ENCODE data around the gene RBPJ. TPM values are rescaled to one million over a fixed set of nuclear protein-coding genes. Genes with fewer than 3 reads are reported as not detected.

Gene RBPJ
- polyA plus RNA-seq, 1 donor from 2014 or later = 89.8 TPM

DNA sequence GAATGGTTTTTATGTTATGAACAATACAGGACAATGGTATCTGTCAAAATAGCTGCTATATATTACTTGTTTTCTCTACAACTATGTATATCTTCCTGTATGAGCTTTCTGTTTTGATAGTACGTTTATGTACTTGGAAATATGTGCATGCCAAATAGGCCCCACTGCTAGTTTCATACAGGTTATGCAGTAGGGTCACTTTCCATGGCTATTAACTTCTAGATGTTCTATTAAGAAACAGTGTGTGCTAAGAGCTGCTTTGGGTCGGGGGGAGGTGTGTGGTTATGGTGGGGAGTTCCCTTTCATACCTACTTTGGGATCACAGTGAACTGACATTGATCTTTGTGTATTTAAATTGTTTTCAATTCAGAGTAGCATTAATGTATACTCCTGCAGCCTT lies 30.9 kb downstream of the RBPJ start:
- no peaks in the 10 kb centered on the region for H3K9me2 ChIP-seq (ENCODE audit: insufficient read depth, low read length)
- no peaks in the 10 kb centered on the region for H3K36me3 ChIP-seq (ENCODE audit: insufficient read depth, low read length)
- H3K4me3 ChIP-seq (ENCODE audit: low read length) = no peak overlapping the region
- TF ChIP-seq EP300 (conservative IDR thresholded peaks at IDR 0.05; ENCODE audit: poor library complexity, severe bottlenecking) (no peak), MXI1 (conservative IDR thresholded peaks at IDR 0.05; ENCODE audit: poor library complexity, severe bottlenecking) (no peak), TAF1 (IDR thresholded peaks at IDR 0.05; ENCODE audit: low read depth) (no peak), SMC3 (conservative IDR thresholded peaks at IDR 0.05; ENCODE audit: poor library complexity) (no peak)
- H2AFZ ChIP-seq (ENCODE audit: low read depth, low read length) = no peak overlapping the region
- no peak overlapping the region for H3K27ac ChIP-seq (ENCODE audit: low read length)
- peaks cover 93% of the 10 kb centered on the region for H3K79me2 ChIP-seq (replicated peaks; ENCODE audit: insufficient read depth, low read length)
- no peak overlapping the region for H3K9ac ChIP-seq (ENCODE audit: low read length)
- no peaks in the 10 kb centered on the region for H4K20me1 ChIP-seq (ENCODE audit: insufficient read depth)
- no peaks in the 10 kb centered on the region for H3F3A ChIP-seq (ENCODE audit: insufficient read depth, low read length, poor library complexity, severe bottlenecking)
- no peaks in the 10 kb centered on the region for H3K27me3 ChIP-seq (ENCODE audit: insufficient read depth, low read depth, low read length)
- H3K4me2 ChIP-seq (ENCODE audit: low read length) = no peak overlapping the region
- H3K9me3 ChIP-seq (ENCODE audit: low read length) = no peaks in the 10 kb centered on the region

DNA sequence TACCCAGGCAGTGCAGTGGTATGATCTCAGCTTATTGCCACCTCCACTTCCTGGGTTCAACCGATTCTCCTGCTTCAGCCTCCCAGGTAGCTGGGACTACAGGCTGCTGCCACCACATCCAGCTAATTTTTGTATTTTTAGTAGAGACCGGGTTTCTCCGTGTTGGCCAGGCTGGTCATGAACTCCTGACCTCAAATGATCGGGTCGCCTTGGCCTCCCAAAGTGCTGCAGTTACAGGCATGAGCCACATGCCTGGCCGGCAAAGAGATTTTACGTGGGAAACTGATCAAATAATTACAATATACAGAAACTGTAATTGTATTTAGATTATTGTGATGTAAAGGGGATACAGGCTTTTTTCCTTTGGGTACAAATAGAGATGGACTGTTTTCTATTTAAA lies 33.7 kb downstream of the RBPJ start:
- Histone ChIP-seq H4K20me1 (ENCODE audit: insufficient read depth) (no peaks in the 10 kb centered on the region), H2AFZ (ENCODE audit: low read depth, low read length) (no peak overlapping the region), H3K27ac (ENCODE audit: low read length) (no peak overlapping the region), H3F3A (ENCODE audit: insufficient read depth, low read length, poor library complexity, severe bottlenecking) (no peaks in the 10 kb centered on the region), H3K36me3 (ENCODE audit: insufficient read depth, low read length) (no peaks in the 10 kb centered on the region), H3K9me2 (ENCODE audit: insufficient read depth, low read length) (no peaks in the 10 kb centered on the region), H3K4me2 (ENCODE audit: low read length) (no peak overlapping the region), H3K27me3 (ENCODE audit: insufficient read depth, low read depth, low read length) (no peaks in the 10 kb centered on the region), H3K9me3 (ENCODE audit: low read length) (no peaks in the 10 kb centered on the region), H3K79me2 (replicated peaks; ENCODE audit: insufficient read depth, low read length) (peaks cover 94% of the 10 kb centered on the region), H3K4me3 (ENCODE audit: low read length) (no peak overlapping the region), H3K9ac (ENCODE audit: low read length) (no peak overlapping the region)
- TF ChIP-seq TAF1 (IDR thresholded peaks at IDR 0.05; ENCODE audit: low read depth) = no peak
- TF ChIP-seq, protein P1, sequence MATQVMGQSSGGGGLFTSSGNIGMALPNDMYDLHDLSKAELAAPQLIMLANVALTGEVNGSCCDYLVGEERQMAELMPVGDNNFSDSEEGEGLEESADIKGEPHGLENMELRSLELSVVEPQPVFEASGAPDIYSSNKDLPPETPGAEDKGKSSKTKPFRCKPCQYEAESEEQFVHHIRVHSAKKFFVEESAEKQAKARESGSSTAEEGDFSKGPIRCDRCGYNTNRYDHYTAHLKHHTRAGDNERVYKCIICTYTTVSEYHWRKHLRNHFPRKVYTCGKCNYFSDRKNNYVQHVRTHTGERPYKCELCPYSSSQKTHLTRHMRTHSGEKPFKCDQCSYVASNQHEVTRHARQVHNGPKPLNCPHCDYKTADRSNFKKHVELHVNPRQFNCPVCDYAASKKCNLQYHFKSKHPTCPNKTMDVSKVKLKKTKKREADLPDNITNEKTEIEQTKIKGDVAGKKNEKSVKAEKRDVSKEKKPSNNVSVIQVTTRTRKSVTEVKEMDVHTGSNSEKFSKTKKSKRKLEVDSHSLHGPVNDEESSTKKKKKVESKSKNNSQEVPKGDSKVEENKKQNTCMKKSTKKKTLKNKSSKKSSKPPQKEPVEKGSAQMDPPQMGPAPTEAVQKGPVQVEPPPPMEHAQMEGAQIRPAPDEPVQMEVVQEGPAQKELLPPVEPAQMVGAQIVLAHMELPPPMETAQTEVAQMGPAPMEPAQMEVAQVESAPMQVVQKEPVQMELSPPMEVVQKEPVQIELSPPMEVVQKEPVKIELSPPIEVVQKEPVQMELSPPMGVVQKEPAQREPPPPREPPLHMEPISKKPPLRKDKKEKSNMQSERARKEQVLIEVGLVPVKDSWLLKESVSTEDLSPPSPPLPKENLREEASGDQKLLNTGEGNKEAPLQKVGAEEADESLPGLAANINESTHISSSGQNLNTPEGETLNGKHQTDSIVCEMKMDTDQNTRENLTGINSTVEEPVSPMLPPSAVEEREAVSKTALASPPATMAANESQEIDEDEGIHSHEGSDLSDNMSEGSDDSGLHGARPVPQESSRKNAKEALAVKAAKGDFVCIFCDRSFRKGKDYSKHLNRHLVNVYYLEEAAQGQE (IDR thresholded peaks at IDR 0.05; ENCODE audit: borderline replicate concordance) = no peak
- TF ChIP-seq, protein P2, sequence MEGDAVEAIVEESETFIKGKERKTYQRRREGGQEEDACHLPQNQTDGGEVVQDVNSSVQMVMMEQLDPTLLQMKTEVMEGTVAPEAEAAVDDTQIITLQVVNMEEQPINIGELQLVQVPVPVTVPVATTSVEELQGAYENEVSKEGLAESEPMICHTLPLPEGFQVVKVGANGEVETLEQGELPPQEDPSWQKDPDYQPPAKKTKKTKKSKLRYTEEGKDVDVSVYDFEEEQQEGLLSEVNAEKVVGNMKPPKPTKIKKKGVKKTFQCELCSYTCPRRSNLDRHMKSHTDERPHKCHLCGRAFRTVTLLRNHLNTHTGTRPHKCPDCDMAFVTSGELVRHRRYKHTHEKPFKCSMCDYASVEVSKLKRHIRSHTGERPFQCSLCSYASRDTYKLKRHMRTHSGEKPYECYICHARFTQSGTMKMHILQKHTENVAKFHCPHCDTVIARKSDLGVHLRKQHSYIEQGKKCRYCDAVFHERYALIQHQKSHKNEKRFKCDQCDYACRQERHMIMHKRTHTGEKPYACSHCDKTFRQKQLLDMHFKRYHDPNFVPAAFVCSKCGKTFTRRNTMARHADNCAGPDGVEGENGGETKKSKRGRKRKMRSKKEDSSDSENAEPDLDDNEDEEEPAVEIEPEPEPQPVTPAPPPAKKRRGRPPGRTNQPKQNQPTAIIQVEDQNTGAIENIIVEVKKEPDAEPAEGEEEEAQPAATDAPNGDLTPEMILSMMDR (IDR thresholded peaks at IDR 0.05; ENCODE audit: poor library complexity, severe bottlenecking) = no peak

DNA sequence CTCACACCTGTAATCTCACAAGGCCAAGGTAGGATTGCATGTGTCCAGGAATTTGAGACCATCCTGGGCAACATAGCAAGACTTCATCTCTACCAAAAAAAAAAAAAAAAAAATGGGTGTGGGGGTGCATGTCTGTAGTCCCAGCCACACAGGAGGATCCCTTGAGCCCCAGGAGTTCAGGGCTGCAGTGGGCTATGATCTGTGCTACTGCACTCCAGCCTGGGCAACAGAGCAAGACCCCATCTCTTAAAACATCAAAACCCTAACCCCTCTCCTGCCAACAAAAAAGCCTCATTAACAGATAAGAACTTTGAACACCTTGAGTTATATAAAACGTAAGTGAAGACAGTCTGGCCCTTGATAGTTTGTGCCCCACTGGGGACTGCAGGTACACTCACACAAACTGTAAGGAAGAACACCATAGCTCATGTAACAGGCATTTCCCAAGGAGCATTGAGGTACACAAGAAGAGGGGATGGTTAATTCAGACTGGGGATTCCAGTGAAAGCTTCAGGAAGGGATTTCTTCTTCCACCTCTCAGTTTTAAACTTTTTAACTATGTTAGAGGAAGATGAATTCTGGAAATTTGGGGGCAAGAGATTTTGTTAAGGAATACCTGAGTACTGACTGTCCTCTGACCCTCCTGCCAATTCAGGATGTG lies 34.7 kb downstream of the RBPJ start:
- no peaks in the 10 kb centered on the region for H4K20me1 ChIP-seq (ENCODE audit: insufficient read depth)
- no peaks in the 10 kb centered on the region for H3K36me3 ChIP-seq (ENCODE audit: insufficient read depth, low read length)
- no peaks in the 10 kb centered on the region for H3F3A ChIP-seq (ENCODE audit: insufficient read depth, low read length, poor library complexity, severe bottlenecking)
- no peaks in the 10 kb centered on the region for H3K9me3 ChIP-seq (ENCODE audit: low read length)
- TF ChIP-seq SMC3 (conservative IDR thresholded peaks at IDR 0.05; ENCODE audit: poor library complexity) (no peak), MXI1 (conservative IDR thresholded peaks at IDR 0.05; ENCODE audit: poor library complexity, severe bottlenecking) (no peak), EP300 (conservative IDR thresholded peaks at IDR 0.05; ENCODE audit: poor library complexity, severe bottlenecking) (no peak), RAD21 (conservative IDR thresholded peaks at IDR 0.05) (no peak), TAF1 (IDR thresholded peaks at IDR 0.05; ENCODE audit: low read depth) (no peak), EZH2 (IDR thresholded peaks at IDR 0.05; ENCODE audit: borderline replicate concordance, insufficient read depth, low read length, poor library complexity, severe bottlenecking) (no peak), POLR2AphosphoS5 (IDR thresholded peaks at IDR 0.05) (no peak)
- TF ChIP-seq, protein P1 (IDR thresholded peaks at IDR 0.05; ENCODE audit: borderline replicate concordance) = no peak
- TF ChIP-seq, protein P2 (IDR thresholded peaks at IDR 0.05; ENCODE audit: poor library complexity, severe bottlenecking) = no peak
- H3K27ac ChIP-seq (ENCODE audit: low read length) = no peak overlapping the region
- no peak overlapping the region for H3K4me2 ChIP-seq (ENCODE audit: low read length)
- peaks cover 93% of the 10 kb centered on the region for H3K79me2 ChIP-seq (replicated peaks; ENCODE audit: insufficient read depth, low read length)
- H2AFZ ChIP-seq (ENCODE audit: low read depth, low read length) = no peak overlapping the region
- no peak overlapping the region for H3K9ac ChIP-seq (ENCODE audit: low read length)
- no peaks in the 10 kb centered on the region for H3K27me3 ChIP-seq (ENCODE audit: insufficient read depth, low read depth, low read length)
- H3K9me2 ChIP-seq (ENCODE audit: insufficient read depth, low read length) = no peaks in the 10 kb centered on the region
- H3K4me3 ChIP-seq (ENCODE audit: low read length) = no peak overlapping the region

Data from neural cell (in vitro differentiated cells).